ENCODE measurements around the gene ARHGEF28.

DNA sequence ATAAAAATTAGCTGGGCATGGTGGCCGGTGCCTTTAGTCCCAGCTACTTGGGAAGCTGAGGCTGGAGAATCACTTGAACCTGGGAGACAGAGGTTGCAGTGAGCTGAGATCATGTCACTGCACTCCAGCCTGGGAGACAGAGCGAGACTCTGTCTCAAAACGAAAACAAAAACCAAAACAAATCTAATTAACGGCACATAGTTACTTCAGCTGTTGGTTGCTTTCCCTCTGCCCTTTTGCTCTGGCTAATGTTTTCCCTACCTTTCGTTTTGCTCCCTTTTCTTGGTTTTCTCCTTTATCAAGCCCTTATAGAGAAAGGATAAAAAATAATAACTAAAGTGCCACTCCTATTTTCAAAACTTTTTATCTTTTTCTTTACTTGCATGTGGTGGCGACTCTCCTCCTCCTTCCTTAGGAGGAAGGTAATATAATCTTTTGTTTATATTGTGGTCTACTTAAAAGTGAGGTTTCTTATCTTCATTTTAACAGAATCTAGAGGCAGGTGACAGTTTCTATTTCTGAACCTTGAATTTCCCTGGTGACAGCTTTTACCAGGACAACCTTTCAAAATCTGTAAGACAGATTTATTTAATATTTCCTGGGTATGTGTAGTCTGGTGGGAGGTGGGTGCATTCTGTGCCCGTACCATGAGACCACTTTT lies 125.4 kb downstream of the ARHGEF28 start:
- TF ChIP-seq ZNF274 (IDR thresholded peaks at IDR 0.05; ENCODE audit: low read depth, low read length): no peak
- TF ChIP-seq YY1 (IDR thresholded peaks at IDR 0.05; ENCODE audit: insufficient read depth, insufficient read length): no peak
